ENCODE results near the gene SPEG.

The SPEG gene

GRCh38 chr2:219469186-219469724, 34.6 kb downstream of the SPEG start:
- H3K27ac ChIP-seq = no peak overlapping the region
- no peak for TF ChIP-seq CTCF (conservative IDR thresholded peaks at IDR 0.05)

DNA sequence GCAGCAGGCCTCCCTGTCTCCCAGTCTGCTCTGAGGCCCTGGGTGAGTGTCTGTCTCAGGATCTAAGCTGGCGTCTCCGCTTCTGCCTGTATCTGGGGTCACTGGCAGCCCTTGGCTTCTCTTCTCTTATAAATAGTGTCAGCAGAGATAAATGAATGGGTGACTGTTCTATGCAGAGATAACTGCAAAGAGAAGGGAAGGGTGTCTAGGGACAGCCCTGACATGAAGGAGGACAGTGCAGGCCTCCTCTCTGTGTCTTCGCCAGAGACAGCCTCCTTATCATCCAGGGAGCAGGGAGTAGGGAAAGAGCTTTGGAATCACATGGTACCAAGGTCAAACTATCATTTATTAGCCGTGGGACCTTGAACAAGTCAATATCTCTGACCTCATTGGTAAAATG, 35.8 kb downstream of the SPEG start:
- TF ChIP-seq CTCF (conservative IDR thresholded peaks at IDR 0.05) = no peak
- H3K27ac ChIP-seq = no peak overlapping the region

DNA sequence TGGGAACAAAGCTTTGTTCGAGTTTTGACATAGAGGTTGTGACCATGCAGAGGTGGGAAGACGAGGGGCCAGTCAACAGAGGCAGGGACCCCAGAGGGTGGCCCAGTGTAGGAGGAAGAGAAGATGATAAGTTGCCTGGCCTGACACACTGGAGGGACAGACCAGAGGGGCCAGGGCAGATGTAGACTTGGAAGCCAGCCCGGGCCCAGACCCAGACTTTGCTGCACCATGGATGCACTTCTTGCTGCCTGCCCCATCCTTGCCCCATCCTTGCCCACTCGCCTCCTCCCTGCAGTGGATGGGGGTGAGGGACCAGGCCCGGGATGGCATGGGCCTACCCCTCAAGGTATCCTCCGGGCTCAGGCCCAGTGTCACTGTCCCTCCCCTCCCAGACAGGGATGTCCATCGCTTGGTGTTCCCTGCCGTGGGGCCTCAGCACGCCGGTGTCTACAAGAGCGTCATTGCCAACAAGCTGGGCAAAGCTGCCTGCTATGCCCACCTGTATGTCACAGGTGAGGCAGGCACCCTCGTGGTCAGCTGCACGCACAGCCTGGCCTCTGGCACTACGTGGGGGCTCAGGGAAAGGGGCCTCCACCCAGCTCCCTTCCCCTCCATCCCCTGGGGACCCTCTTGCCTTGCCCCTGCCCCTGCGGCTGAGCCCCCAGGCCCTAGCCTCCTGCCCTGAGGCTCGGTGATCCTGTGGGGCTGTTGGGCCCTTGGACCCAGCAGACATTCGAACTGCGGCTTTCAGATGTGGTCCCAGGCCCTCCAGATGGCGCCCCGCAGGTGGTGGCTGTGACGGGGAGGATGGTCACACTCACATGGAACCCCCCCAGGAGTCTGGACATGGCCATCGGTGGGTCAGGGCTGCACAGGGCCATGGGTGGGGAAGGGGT, 37.1 kb downstream of the SPEG start:
- H3K27ac ChIP-seq = no peak overlapping the region
- no peak for TF ChIP-seq CTCF (conservative IDR thresholded peaks at IDR 0.05)

- no peak overlapping the region for H3K27ac ChIP-seq
- no peak for TF ChIP-seq CTCF (conservative IDR thresholded peaks at IDR 0.05)
These were observed 38.1 kb downstream of the SPEG start for GRCh38 chr2:219472629-219473187.

DNA sequence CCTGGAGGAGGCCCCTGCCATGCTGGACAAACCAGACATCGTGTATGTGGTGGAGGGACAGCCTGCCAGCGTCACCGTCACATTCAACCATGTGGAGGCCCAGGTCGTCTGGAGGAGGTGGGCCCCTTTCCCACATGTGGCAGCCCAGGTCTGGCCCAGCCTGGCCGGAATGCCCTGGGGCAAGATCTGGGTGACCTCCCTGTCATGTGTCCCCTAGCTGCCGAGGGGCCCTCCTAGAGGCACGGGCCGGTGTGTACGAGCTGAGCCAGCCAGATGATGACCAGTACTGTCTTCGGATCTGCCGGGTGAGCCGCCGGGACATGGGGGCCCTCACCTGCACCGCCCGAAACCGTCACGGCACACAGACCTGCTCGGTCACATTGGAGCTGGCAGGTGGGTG, 38.9 kb downstream of the SPEG start:
- H3K27ac ChIP-seq = no peak overlapping the region
- TF ChIP-seq CTCF (conservative IDR thresholded peaks at IDR 0.05) = no peak

DNA sequence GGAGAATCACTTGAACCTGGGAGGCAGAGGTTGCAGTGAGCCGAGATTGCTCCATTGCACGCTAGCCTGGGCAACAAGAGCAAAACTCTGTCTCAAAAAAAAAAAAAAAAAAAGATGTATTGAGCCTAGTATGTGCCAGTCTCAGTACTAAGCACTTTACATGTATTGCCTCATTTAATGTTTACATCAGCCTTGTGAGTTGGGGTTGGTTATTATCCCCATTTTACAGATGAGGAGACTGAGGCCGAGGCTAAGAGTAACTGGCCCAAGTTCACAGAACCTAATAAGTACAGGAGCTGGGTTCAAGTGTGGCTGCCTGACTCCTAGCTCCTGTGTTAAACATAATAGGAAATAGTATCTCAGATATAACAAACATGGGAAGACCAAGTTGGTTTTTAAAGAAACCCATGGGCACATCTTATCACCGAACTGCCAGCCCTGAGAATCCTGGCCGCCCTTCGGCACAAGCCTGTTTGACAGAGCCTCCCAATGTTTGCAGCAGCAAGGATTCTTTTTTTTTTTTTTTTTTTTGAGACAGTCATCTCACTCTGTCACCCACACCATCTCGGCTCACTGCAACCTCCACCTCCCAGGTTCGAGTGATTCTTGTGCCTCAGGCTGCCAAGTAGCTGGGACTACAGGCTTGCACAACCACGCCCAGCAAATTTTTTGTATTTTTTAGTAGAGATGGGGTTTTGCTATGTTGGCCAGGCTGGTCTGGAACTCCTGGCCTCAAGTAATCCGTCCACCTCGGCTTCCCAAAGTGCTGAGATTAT, 39.8 kb downstream of the SPEG start:
- H3K27ac ChIP-seq = no peak overlapping the region
- no peak for TF ChIP-seq CTCF (conservative IDR thresholded peaks at IDR 0.05)

GRCh38 chr2:219475278-219475677, 40.6 kb downstream of the SPEG start:
- no peak for TF ChIP-seq CTCF (conservative IDR thresholded peaks at IDR 0.05)
- H3K27ac ChIP-seq = no peak overlapping the region

All from VCaP (cell line).